Astrocyte (in vitro differentiated cells and primary cell): Measurements from ENCODE around the gene REPS1. TPM values are rescaled to one million over a fixed set of nuclear protein-coding genes. Genes with fewer than 3 reads are reported as not detected.
"Not testable (repeated sequence)": the region's sequence is repeated elsewhere in the genome, so short reads cannot be mapped to it uniquely, and the experiment has no call there.

ENCODE experiments used
- DNase-seq: peaks from one replicate; pipeline ENCODE4 v3.0.0-alpha.2; 2010; ENCODE audit warnings: low read depth
- FAIRE-seq: peaks from 2 replicates; lab custom pipeline; 2011; peaks lifted over from hg19 to GRCh38; lab: Jason Lieb, UNC
- H2AFZ ChIP-seq: 2 replicates; pipeline ENCODE4 v1.6.0; 2012; ENCODE audit warnings: low read depth, low read length, inconsistent platforms
- H3K27ac ChIP-seq: 2 replicates; pipeline ENCODE4 v1.5.1; 2011; ENCODE audit warnings: low read depth, low read length, inconsistent platforms
- H3K27me3 ChIP-seq: 2 replicates; pipeline ENCODE4 v1.6.0; 2011; ENCODE audit warnings: low read length, inconsistent platforms; ENCODE audit not compliant: insufficient read depth
- H3K36me3 ChIP-seq: 2 replicates; pipeline ENCODE4 v1.5.1; 2011; ENCODE audit warnings: low read length, inconsistent platforms; ENCODE audit not compliant: insufficient read depth
- H3K4me1 ChIP-seq: 2 replicates; pipeline ENCODE4 v1.5.1; 2011; ENCODE audit warnings: low read length, inconsistent platforms; ENCODE audit not compliant: insufficient read depth
- H3K4me2 ChIP-seq: 2 replicates; pipeline ENCODE4 v1.6.0; 2012; ENCODE audit warnings: low read length, inconsistent platforms
- H3K4me3 ChIP-seq: 2 replicates; pipeline ENCODE4 v1.5.1; 2011; ENCODE audit warnings: low read depth, mild to moderate bottlenecking, low read length, inconsistent platforms; ENCODE audit not compliant: insufficient read depth
- H3K79me2 ChIP-seq: 2 replicates; pipeline ENCODE4 v1.6.0; 2012; ENCODE audit warnings: mild to moderate bottlenecking, low read length, inconsistent platforms; ENCODE audit not compliant: insufficient read depth
- H3K9ac ChIP-seq: 2 replicates; pipeline ENCODE4 v1.6.0; 2012; ENCODE audit warnings: mild to moderate bottlenecking, low read length, inconsistent platforms
- H3K9me3 ChIP-seq: 2 replicates; pipeline ENCODE4 v1.5.1; 2012; ENCODE audit warnings: low read depth, mild to moderate bottlenecking, low read length, inconsistent platforms; ENCODE audit not compliant: insufficient read depth
- H4K20me1 ChIP-seq: 2 replicates; pipeline ENCODE4 v1.6.0; 2012; ENCODE audit warnings: low read length, inconsistent platforms; ENCODE audit not compliant: insufficient read depth
- H3K27ac Mint-ChIP-seq: one replicate; pipeline ENCODE4 v1.8.0; 2021; ENCODE audit warnings: mild to moderate bottlenecking, mixed read lengths; ENCODE audit not compliant: unreplicated experiment
- H3K27me3 Mint-ChIP-seq: one replicate; pipeline ENCODE4 v1.8.0; 2021; ENCODE audit warnings: low read depth, mixed read lengths; ENCODE audit not compliant: unreplicated experiment
- H3K36me3 Mint-ChIP-seq: one replicate; pipeline ENCODE4 v1.8.0; 2021; ENCODE audit warnings: low read depth, mixed read lengths; ENCODE audit not compliant: unreplicated experiment
- H3K4me1 Mint-ChIP-seq: one replicate; pipeline ENCODE4 v1.8.0; 2021; ENCODE audit warnings: low read depth, mixed read lengths; ENCODE audit not compliant: unreplicated experiment
- H3K4me3 Mint-ChIP-seq: one replicate; pipeline ENCODE4 v1.8.0; 2021; ENCODE audit warnings: mild to moderate bottlenecking, moderate library complexity, mixed read lengths; ENCODE audit not compliant: unreplicated experiment
- H3K9me3 Mint-ChIP-seq: one replicate; pipeline ENCODE4 v1.8.0; 2021; ENCODE audit warnings: mild to moderate bottlenecking, mixed read lengths; ENCODE audit not compliant: unreplicated experiment
- CTCF ChIP-seq: IDR thresholded peaks from 2 replicates; pipeline ENCODE4 v1.5.1; 2011; ENCODE audit warnings: low read depth, mild to moderate bottlenecking, inconsistent platforms, low read length, moderate library complexity; ENCODE audit not compliant: insufficient read depth
- EZH2 ChIP-seq: IDR thresholded peaks from 2 replicates; pipeline ENCODE4 v1.6.1; 2012; ENCODE audit warnings: mild to moderate bottlenecking, low read length, inconsistent platforms; ENCODE audit not compliant: insufficient read depth
- total RNA-seq: library from RNA; stranded (reverse); gene quantifications from 2 replicates; pipeline ENCODE4 v1.2.1, GENCODE V29; 2021

Gene REPS1
- total RNA-seq, 1 donor from 2014 or later, result 39.1 TPM

GRCh38 chr6:139027620-139028182, 39.6 kb upstream of the REPS1 start:
- no peak for TF ChIP-seq CTCF
- TF ChIP-seq EZH2, result no peak
- no peaks in the 10 kb centered on the region for H3K27me3 ChIP-seq
- FAIRE-seq, result no peak
- peak overlapping the region; percentile 94 for H3K9ac ChIP-seq
- Mint-ChIP-seq H3K4me3 (peak overlapping the region; percentile 92), H3K9me3 (no peaks in the 10 kb centered on the region), H3K27ac (peak overlapping the region; percentile 83), H3K4me1 (peaks cover 10% of the 10 kb centered on the region), H3K27me3 (no peaks in the 10 kb centered on the region), H3K36me3 (no peaks in the 10 kb centered on the region)
- H2AFZ ChIP-seq, result peak overlapping the region; percentile 48
- H3K36me3 ChIP-seq, result no peaks in the 10 kb centered on the region
- H3K4me3 ChIP-seq, result peak overlapping the region; percentile 81
- peak; percentile 30 for DNase-seq
- peak overlapping the region; percentile 75 for H3K27ac ChIP-seq
- H4K20me1 ChIP-seq, result peaks cover 16% of the 10 kb centered on the region
- H3K79me2 ChIP-seq, result peaks cover 40% of the 10 kb centered on the region
- H3K9me3 ChIP-seq, result no peaks in the 10 kb centered on the region
- H3K4me2 ChIP-seq, result peak overlapping the region; percentile 92
- peaks cover 8% of the 10 kb centered on the region for H3K4me1 ChIP-seq

DNA sequence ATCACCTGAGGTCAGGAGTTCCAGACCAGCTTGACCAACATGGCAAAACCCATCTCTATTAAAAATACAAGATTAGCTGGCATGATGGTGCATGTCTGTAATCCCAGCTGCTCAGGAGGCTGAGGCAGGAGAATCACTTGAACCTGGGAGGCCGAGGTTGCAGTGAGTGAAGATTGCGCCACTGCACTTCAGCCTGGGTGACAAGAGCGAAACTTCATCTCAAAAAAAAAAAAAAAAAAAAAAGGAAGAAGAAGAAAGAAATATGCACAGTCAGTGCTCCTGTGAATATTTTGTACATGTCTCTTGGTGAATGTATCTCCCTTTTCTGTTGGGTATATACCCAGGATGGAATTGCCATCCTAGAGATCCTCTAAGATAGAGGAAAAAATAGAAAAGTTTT, 37.4 kb upstream of the REPS1 start:
- H4K20me1 ChIP-seq, H3K27me3 Mint-ChIP-seq, H2AFZ ChIP-seq, H3K4me1 Mint-ChIP-seq, H3K27me3 ChIP-seq, H3K36me3 ChIP-seq, H3K4me2 ChIP-seq, H3K4me3 Mint-ChIP-seq, FAIRE-seq, H3K27ac ChIP-seq, H3K27ac Mint-ChIP-seq, DNase-seq, H3K9ac ChIP-seq, H3K36me3 Mint-ChIP-seq, H3K4me3 ChIP-seq, H3K9me3 Mint-ChIP-seq, H3K4me1 ChIP-seq, H3K9me3 ChIP-seq: not testable (repeated sequence)
- peaks cover 19% of the 10 kb centered on the region for H3K79me2 ChIP-seq

GRCh38 chr6:139020689-139021088, 32.6 kb upstream of the REPS1 start:
- no peaks in the 10 kb centered on the region for H3K4me1 Mint-ChIP-seq
- no peak overlapping the region for H3K27ac ChIP-seq
- H3K27ac Mint-ChIP-seq, result no peak overlapping the region
- H3K4me3 Mint-ChIP-seq, result no peak overlapping the region
- no peak overlapping the region for H3K4me3 ChIP-seq
- H3K9me3 ChIP-seq, result no peaks in the 10 kb centered on the region
- no peaks in the 10 kb centered on the region for H3K27me3 Mint-ChIP-seq
- no peak overlapping the region for H3K4me2 ChIP-seq
- H3K27me3 ChIP-seq, result no peaks in the 10 kb centered on the region
- FAIRE-seq (no peak), DNase-seq (no peak)
- H2AFZ ChIP-seq, result no peak overlapping the region
- no peaks in the 10 kb centered on the region for H4K20me1 ChIP-seq
- H3K9ac ChIP-seq, result no peak overlapping the region
- no peaks in the 10 kb centered on the region for H3K9me3 Mint-ChIP-seq
- H3K4me1 ChIP-seq, result no peaks in the 10 kb centered on the region
- TF ChIP-seq CTCF (no peak), EZH2 (no peak)
- H3K36me3 Mint-ChIP-seq, result no peaks in the 10 kb centered on the region
- no peaks in the 10 kb centered on the region for H3K36me3 ChIP-seq
- H3K79me2 ChIP-seq, result no peaks in the 10 kb centered on the region
